Transverse colon (tissue), 4 donors: Measurements from ENCODE around the gene GTPBP8. TPM values are rescaled to one million over a fixed set of nuclear protein-coding genes. Genes with fewer than 3 reads are reported as not detected.

Experiments used
- DNase-seq: peaks from one replicate; pipeline ENCODE4 v3.0.0-alpha.2; 2019
- H3K27ac ChIP-seq, 4 donors: fragments of 200-600 bp; sonication (generic); 2 replicates each; pipeline ENCODE4 v1.5.1; 2016 to 2018; ENCODE audit warnings: inconsistent platforms in 4 of 4
- H3K27me3 ChIP-seq: fragments of 200-600 bp; sonication (generic); 2 replicates; pipeline ENCODE4 v1.5.1; 2017; ENCODE audit warnings: inconsistent platforms
- H3K36me3 ChIP-seq, 4 donors: fragments of 200-600 bp; sonication (generic); 2 replicates each; pipeline ENCODE4 v1.5.1; 2017 to 2019; ENCODE audit warnings: inconsistent platforms in 4 of 4
- H3K4me1 ChIP-seq, 4 donors: fragments of 200-600 bp; sonication (generic); 2 replicates each; pipeline ENCODE4 v1.5.1; 2017 to 2020; ENCODE audit warnings: inconsistent platforms in 4 of 4
- H3K4me3 ChIP-seq, 4 donors: fragments of 200-600 bp; sonication (generic); 1 replicate in 1 of 4; 2 replicates in 3 of 4; pipeline versions ENCODE4 v1.5.1 to v1.6.1; 2017 to 2019; ENCODE audit warnings: inconsistent platforms in 4 of 4
- H3K9me3 ChIP-seq, 2 donors: fragments of 200-600 bp; sonication (generic); 2 replicates each; pipeline ENCODE4 v1.5.1; 2017 to 2019; ENCODE audit warnings: inconsistent platforms in 2 of 2
- EP300 ChIP-seq: sonication (generic); formaldehyde crosslinking; IDR thresholded peaks from one replicate; pipeline ENCODE4 v1.6.1; 2017; ENCODE audit warnings: antibody characterized with exemption, low read depth
- POLR2A ChIP-seq: fragments of 450-650 bp; IDR thresholded peaks from one replicate; pipeline ENCODE4 v1.6.1; 2016; ENCODE audit warnings: antibody characterized with exemption, mild to moderate bottlenecking, moderate library complexity
- POLR2AphosphoS5 ChIP-seq, 3 donors: sonication (generic); formaldehyde crosslinking; IDR thresholded peaks; one replicate each; pipeline ENCODE4 v1.6.1; 2016; ENCODE audit warnings: antibody characterized with exemption in 3 of 3
- WGBS, 2 donors: methylation state at CpG; one replicate each; pipeline ENCODE4 v1.1.5; 2018; ENCODE audit warnings: low coverage in 1 of 2; 5-methylcytosine and 5-hydroxymethylcytosine counted together
- in situ Hi-C, 4 donors: fragments of 200-750 bp; cut with MboI; loops; one replicate each; pipeline versions ENCODE4 v1.15.0 to v1.15.1; 2017; ENCODE audit warnings: low sequenced_read_pairs in 3 of 4, low pct_ligation_motif_present in 1 of 4, low pct_unique_long_range_greater_than_20kb in 1 of 4
- intact Hi-C: fragments of 100-400 bp; cut with DNase I; formaldehyde crosslinking; loops from one replicate; pipeline ENCODE4 v1.15.1; 2023; ENCODE audit warnings: low total_unique reads
- total RNA-seq, 4 donors: library from RNA; depleted of rRNA; stranded (reverse); fragments of >200 nt; gene quantifications; one replicate each; pipeline ENCODE4 v1.1.0, GENCODE V29; 2016
- TF ChIP-seq, protein P1 (sequence below), 5 experiments: fragments of 200-600 bp in 3 of 5; fragments of 450-650 bp in 2 of 5; sonication (generic) in 3 of 5; IDR thresholded peaks; 1 replicate in 2 of 5; 2 replicates in 3 of 5; pipeline ENCODE4 v1.5.1; 2016 to 2017; ENCODE audit warnings: antibody characterized with exemption in 5 of 5, inconsistent platforms in 3 of 5, mild to moderate bottlenecking in 2 of 5, moderate library complexity in 1 of 5

Gene GTPBP8
- total RNA-seq, 4 donors from 2014 or later: 6.7 to 46.7 (median 17.6) TPM

DNA sequence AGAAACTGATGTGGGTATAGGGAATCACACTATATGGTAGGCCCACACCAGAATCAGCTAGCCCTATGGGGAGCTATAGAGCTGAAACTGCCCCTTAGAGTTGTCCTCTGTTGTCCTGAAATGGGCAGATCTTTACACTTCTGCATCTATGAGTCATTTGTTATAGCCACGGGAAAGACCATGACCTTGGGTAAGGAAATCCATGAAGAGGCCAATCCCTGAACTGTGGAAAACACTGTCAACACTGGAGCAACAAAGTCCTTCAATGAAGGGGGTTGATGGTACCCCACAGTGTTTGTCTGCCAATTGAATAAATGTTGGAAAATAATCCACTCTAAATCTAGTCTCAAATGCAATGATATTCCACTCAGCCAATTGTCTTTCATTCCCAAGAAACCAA lies 10.7 kb upstream of the GTPBP8 start:
- in situ Hi-C loops: loop anchor here (5.0 to 25.0 kb wide), 6 partner anchors 245 to 868 kb away; partner anchors contain the start of genes CCDC80 (in 3 of the 4), ATG3 (in 1 of the 4) and SLC35A5 (in 1 of the 4)

DNA sequence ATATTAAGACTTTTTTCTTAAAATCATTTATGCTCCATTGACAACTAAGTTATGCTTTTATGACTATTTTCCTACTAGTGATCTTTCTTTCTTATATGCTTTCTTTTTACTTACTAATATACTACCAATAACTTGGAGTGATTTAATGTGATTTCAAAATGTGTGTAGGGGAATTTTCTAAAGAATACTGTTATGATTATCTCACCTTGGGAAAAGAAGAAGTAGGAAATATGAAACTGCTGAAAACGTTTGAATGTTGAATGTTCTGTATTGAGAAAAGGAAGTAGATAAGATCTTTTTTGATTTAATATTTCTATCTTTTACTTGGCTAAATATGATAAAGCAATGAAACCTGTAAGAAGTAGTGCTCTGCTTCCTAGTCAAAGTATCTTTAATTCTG lies 8.1 kb upstream of the GTPBP8 start:
- in situ Hi-C loops: loop anchor here (5.0 to 25.0 kb wide), 6 partner anchors 248 to 870 kb away; partner anchors contain the start of genes CCDC80 (in 3 of the 4), ATG3 (in 1 of the 4) and SLC35A5 (in 1 of the 4)
- intact Hi-C loops: loop anchor here (10.0 kb wide), 1 partner anchor 248 kb away; no protein-coding TSS in a partner anchor
- no peak for DNase-seq
- TF ChIP-seq POLR2AphosphoS5 (IDR thresholded peaks at IDR 0.05) (no peak), POLR2A (no peak), EP300 (no peak)
- TF ChIP-seq, protein P1, sequence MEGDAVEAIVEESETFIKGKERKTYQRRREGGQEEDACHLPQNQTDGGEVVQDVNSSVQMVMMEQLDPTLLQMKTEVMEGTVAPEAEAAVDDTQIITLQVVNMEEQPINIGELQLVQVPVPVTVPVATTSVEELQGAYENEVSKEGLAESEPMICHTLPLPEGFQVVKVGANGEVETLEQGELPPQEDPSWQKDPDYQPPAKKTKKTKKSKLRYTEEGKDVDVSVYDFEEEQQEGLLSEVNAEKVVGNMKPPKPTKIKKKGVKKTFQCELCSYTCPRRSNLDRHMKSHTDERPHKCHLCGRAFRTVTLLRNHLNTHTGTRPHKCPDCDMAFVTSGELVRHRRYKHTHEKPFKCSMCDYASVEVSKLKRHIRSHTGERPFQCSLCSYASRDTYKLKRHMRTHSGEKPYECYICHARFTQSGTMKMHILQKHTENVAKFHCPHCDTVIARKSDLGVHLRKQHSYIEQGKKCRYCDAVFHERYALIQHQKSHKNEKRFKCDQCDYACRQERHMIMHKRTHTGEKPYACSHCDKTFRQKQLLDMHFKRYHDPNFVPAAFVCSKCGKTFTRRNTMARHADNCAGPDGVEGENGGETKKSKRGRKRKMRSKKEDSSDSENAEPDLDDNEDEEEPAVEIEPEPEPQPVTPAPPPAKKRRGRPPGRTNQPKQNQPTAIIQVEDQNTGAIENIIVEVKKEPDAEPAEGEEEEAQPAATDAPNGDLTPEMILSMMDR (IDR thresholded peaks at IDR 0.05): no peak
- H3K4me1 ChIP-seq: no peaks in the 10 kb centered on the region
- no peaks in the 10 kb centered on the region for H3K36me3 ChIP-seq
- no peaks in the 10 kb centered on the region for H3K27me3 ChIP-seq
- H3K9me3 ChIP-seq: no peaks in the 10 kb centered on the region
- H3K27ac ChIP-seq: no peak overlapping the region
- WGBS, 2 donors: 19 to 31% methylated on average over 1 of the region's 1 CpG
- no peak overlapping the region for H3K4me3 ChIP-seq

More for the DNA sequence above, 10.7 kb upstream of the GTPBP8 start:
- no peaks in the 10 kb centered on the region for H3K27me3 ChIP-seq
- no peak overlapping the region for H3K4me3 ChIP-seq
- intact Hi-C loops: loop anchor here (10.0 kb wide), 1 partner anchor 245 kb away; no protein-coding TSS in a partner anchor
- peaks cover 0 to 4% (median 0%) of the 10 kb centered on the region in 4 donors for H3K4me1 ChIP-seq
- TF ChIP-seq POLR2AphosphoS5 (IDR thresholded peaks at IDR 0.05) (no peak), EP300 (no peak), POLR2A (no peak)
- TF ChIP-seq, protein P1 (IDR thresholded peaks at IDR 0.05): no peak
- H3K27ac ChIP-seq: no peak overlapping the region
- H3K36me3 ChIP-seq: no peaks in the 10 kb centered on the region
- no peak for DNase-seq
- 14% methylated on average over 1 of the region's 1 CpG; no CpG with 5 or more reads in 1 of the 2 donors for WGBS, 2 donors
- no peaks in the 10 kb centered on the region for H3K9me3 ChIP-seq

DNA sequence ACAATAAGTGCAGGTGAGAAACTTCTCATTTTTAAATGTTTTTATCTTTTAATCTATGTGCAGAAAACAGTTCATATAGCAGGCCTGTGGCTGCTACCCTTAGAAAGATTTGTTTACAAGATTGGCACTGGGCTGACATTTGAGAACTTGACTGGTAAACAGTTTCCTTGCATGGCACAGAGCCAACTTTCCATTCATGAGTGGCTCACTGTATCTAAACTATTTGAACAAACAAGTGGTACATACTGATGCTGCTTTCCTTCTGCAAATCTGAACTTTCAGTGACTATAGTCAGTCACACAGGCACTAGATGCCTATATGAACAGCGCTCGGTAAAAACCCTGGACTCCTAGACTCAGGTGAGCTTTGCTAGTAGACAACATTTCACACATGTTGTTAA lies 6.3 kb upstream of the GTPBP8 start:
- DNase-seq: peak; percentile 31
- Histone ChIP-seq H3K27ac (no peak overlapping the region), H3K36me3 (no peaks in the 10 kb centered on the region), H3K4me1 (no peaks in the 10 kb centered on the region), H3K27me3 (no peaks in the 10 kb centered on the region), H3K9me3 (no peaks in the 10 kb centered on the region), H3K4me3 (no peak overlapping the region)
- intact Hi-C loops (loop anchor here (10.0 kb wide), 1 partner anchor 250 kb away; no protein-coding TSS in a partner anchor), in situ Hi-C loops (loop anchor here (5.0 to 25.0 kb wide), 6 partner anchors 250 to 872 kb away; partner anchors contain the start of genes CCDC80 (in 3 of the 4), ATG3 (in 1 of the 4) and SLC35A5 (in 1 of the 4))
- TF ChIP-seq POLR2AphosphoS5 (IDR thresholded peaks at IDR 0.05) (no peak), POLR2A (no peak), EP300 (no peak)
- TF ChIP-seq, protein P1 (IDR thresholded peaks at IDR 0.05): no peak
- 94 to 100% methylated on average over 1 to 2 of the region's 2 CpGs for WGBS, 2 donors

DNA sequence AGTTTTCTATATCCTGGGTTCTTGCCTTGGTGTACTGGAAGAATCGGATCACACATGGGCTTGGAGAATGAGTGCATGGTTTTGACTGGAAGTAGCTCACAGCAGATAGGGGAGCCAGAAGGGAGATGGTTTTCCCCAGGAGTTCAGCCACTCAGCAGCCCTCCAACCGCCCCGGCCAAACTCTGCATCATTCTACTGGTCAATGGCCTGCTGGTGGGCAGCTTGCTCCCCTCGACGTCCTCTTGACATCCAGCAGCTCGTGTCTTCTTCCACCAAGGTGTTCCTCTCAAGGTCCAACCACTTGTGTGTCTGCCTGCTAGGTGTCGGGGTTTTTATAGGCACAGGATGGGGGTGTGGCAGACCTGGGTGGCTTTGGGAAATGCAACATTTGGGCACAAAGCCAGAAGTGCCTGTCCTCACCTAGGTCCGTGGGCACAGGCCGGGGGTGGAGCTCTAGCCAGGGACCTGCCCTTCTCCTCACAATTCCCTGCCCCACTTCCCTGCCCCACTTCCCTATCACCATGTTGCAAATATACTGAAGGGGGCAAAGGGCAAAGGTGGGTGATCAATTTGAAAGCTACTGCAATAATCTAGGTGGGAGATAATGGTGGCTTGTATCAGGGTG lies 3.0 kb upstream of the GTPBP8 start:
- H3K9me3 ChIP-seq: no peaks in the 10 kb centered on the region
- H3K4me1 ChIP-seq: peaks cover 7 to 18% (median 12%) of the 10 kb centered on the region in 4 donors
- no peak overlapping the region for H3K27ac ChIP-seq
- no peaks in the 10 kb centered on the region for H3K27me3 ChIP-seq
- H3K36me3 ChIP-seq: no peaks in the 10 kb centered on the region
- no peak for DNase-seq
- in situ Hi-C loops (loop anchor here (10.0 to 25.0 kb wide), 5 partner anchors 253 to 876 kb away; partner anchors contain the start of genes CCDC80 (in 2 of the 4), ATG3 (in 1 of the 4) and SLC35A5 (in 1 of the 4)), intact Hi-C loops (loop anchor here (10.0 kb wide), 1 partner anchor 253 kb away; no protein-coding TSS in a partner anchor)
- 89% methylated on average over 9 of the region's 9 CpGs; no CpG with 5 or more reads in 1 of the 2 donors for WGBS, 2 donors
- no peak overlapping the region for H3K4me3 ChIP-seq
- no peak for TF ChIP-seq EP300
- TF ChIP-seq, protein P1 (IDR thresholded peaks at IDR 0.05): no peak
- TF ChIP-seq POLR2A: no peak
- TF ChIP-seq POLR2AphosphoS5 (IDR thresholded peaks at IDR 0.05): no peak
